HUES64 (cell line): ENCODE data around the gene PEX13.
"Not testable (repeated sequence)": the region's sequence is repeated elsewhere in the genome, so short reads cannot be mapped to it uniquely, and the experiment has no call there.

Source experiments
- H3K27ac ChIP-seq: 2 replicates; pipeline ENCODE4 v1.7.0; 2013; ENCODE audit warnings: low read depth, low read length, inconsistent platforms
- H3K27me3 ChIP-seq: 2 replicates; pipeline ENCODE4 v1.6.1; 2013; ENCODE audit warnings: mild to moderate bottlenecking, low read length; ENCODE audit not compliant: insufficient read depth
- H3K36me3 ChIP-seq: 2 replicates; pipeline ENCODE4 v1.6.1; 2013; ENCODE audit warnings: mild to moderate bottlenecking, low read length; ENCODE audit not compliant: insufficient read depth
- H3K4me1 ChIP-seq: 2 replicates; pipeline ENCODE4 v1.6.1; 2013; ENCODE audit warnings: mild to moderate bottlenecking, low read length, moderate library complexity; ENCODE audit not compliant: insufficient read depth
- H3K4me3 ChIP-seq: 2 replicates; pipeline ENCODE4 v1.5.1; 2013; ENCODE audit warnings: mild to moderate bottlenecking, low read length, moderate library complexity
- H3K9ac ChIP-seq: 2 replicates; pipeline ENCODE4 v1.6.1; 2013; ENCODE audit warnings: mild to moderate bottlenecking, low read depth, low read length
- H3K9me3 ChIP-seq: 2 replicates; pipeline ENCODE4 v1.6.1; 2013; ENCODE audit warnings: low read depth, low read length; ENCODE audit not compliant: insufficient read depth
- WGBS: fragments of 150-250, 120-280 bp; methylation state at CpG from one replicate; pipeline ENCODE4 v1.1.7; 2013; ENCODE audit warnings: missing lambda C conversion rate; 5-methylcytosine and 5-hydroxymethylcytosine counted together

The PEX13 gene

DNA sequence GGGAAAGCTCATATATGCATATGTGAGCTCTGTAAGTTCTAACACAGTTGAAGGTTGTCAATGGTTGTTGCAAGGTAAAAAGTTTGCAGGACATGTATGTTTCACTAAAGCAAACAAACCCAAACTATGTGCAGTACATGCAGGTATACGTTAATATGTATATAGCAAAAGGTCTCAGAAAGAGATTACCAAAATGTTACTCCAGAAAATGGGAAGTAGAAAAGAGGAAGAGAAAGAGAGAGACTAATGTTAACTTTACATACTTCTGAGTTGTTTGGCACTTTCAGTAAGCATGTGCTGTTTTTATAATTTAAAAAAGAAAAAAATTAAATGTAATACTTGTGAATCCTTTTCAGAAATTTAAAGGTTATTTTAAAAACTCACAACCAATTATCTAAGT lies 32.8 kb upstream of the PEX13 start:
- no peaks in the 10 kb centered on the region for H3K36me3 ChIP-seq
- H3K9ac ChIP-seq = no peak overlapping the region
- H3K4me1 ChIP-seq = no peaks in the 10 kb centered on the region
- H3K4me3 ChIP-seq = no peak overlapping the region
- WGBS = no CpG with 5 or more reads among the region's 1 CpG
- H3K27me3 ChIP-seq = no peaks in the 10 kb centered on the region
- H3K27ac ChIP-seq = no peak overlapping the region
- H3K9me3 ChIP-seq = no peaks in the 10 kb centered on the region

- no peaks in the 10 kb centered on the region for H3K27me3 ChIP-seq
- H3K9ac ChIP-seq = no peak overlapping the region
- H3K9me3 ChIP-seq = peaks cover 13% of the 10 kb centered on the region
- 82% methylated on average over 2 of the region's 2 CpGs for WGBS
- no peaks in the 10 kb centered on the region for H3K36me3 ChIP-seq
- H3K27ac ChIP-seq = no peak overlapping the region
- H3K4me3 ChIP-seq = no peak overlapping the region
- H3K4me1 ChIP-seq = no peaks in the 10 kb centered on the region
These were observed 30.5 kb upstream of the PEX13 start for GRCh38 chr2:60987041-60987440.

DNA sequence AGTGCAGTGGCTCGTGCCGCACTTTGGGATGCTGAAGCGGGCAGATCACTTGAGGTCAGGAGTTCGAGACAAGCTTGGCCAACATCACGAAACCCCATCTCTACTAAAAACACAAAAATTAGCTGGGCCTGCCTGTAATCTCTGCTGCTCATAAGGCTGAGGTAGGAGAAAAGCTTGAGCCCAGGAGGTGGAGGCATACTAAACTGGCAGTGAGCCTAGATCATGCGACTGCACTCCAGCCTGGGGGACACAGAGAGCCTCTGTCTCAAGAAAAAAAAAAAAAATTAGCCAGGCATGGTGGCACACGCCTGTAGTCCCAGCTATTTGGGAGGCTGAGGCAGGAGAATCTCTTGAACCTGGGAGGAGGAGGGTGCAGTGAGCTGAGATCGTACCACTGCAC lies 29.9 kb upstream of the PEX13 start:
- not testable (repeated sequence) for H3K27ac ChIP-seq, H3K4me1 ChIP-seq, H3K4me3 ChIP-seq, H3K27me3 ChIP-seq, H3K36me3 ChIP-seq, H3K9ac ChIP-seq
- H3K9me3 ChIP-seq = peaks cover 20% of the 10 kb centered on the region
- WGBS = 94% methylated on average over 8 of the region's 8 CpGs

DNA sequence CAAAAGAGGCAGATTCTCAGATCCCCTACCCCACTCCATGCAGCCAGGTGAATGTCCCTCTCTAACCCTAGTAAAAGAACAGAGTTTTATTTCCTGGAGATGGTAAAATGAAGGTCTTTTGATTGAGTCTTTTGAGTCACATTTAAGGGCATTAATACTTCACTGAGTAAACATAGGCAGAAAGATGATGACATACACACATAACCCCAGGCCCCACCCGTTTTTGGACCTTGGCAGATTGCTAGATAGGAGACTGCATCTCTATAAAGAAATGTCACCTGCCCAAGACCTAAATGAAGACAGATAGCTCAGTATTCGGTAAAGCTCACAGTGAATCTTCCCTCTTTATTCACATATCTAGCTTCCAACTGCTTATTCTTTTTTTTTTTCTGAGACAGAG lies 28.3 kb upstream of the PEX13 start:
- no peaks in the 10 kb centered on the region for H3K36me3 ChIP-seq
- H3K9ac ChIP-seq = no peak overlapping the region
- no peaks in the 10 kb centered on the region for H3K27me3 ChIP-seq
- peaks cover 28% of the 10 kb centered on the region for H3K9me3 ChIP-seq
- no peaks in the 10 kb centered on the region for H3K4me1 ChIP-seq
- no peak overlapping the region for H3K4me3 ChIP-seq
- no peak overlapping the region for H3K27ac ChIP-seq
- WGBS = 89% methylated on average over 2 of the region's 2 CpGs

DNA sequence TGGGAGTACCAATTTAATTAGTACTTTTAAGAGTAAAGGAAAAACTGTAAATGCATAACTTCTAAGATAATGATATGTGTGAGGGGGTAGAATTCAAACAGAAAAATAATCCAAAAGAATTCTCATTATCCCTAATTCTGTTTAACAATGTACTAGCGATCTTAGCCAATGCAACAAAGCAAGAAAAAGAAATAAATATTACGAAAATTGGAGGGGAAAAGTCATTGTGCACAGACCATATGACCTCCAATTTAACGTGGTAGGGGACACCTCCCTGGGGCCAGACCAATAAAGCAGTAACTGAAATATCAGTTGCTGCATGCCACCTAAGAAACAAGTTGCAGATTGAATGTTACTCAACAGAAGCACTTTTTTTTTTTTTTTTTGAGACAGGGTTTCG lies 25.9 kb upstream of the PEX13 start:
- no peaks in the 10 kb centered on the region for H3K27me3 ChIP-seq
- no peaks in the 10 kb centered on the region for H3K36me3 ChIP-seq
- 97% methylated on average over 4 of the region's 4 CpGs for WGBS
- no peak overlapping the region for H3K27ac ChIP-seq
- peaks cover 28% of the 10 kb centered on the region for H3K9me3 ChIP-seq
- H3K4me1 ChIP-seq = no peaks in the 10 kb centered on the region
- H3K4me3 ChIP-seq = no peak overlapping the region
- H3K9ac ChIP-seq = no peak overlapping the region

GRCh38 chr2:60992985-60993392 lies 24.5 kb upstream of the PEX13 start:
- Histone ChIP-seq H3K9ac (no peak overlapping the region), H3K4me3 (no peak overlapping the region), H3K36me3 (no peaks in the 10 kb centered on the region), H3K4me1 (no peaks in the 10 kb centered on the region), H3K27ac (no peak overlapping the region), H3K9me3 (peaks cover 28% of the 10 kb centered on the region), H3K27me3 (no peaks in the 10 kb centered on the region)
- WGBS = 94% methylated on average over 7 of the region's 7 CpGs

- Histone ChIP-seq H3K9ac (no peak overlapping the region), H3K4me1 (no peaks in the 10 kb centered on the region), H3K36me3 (no peaks in the 10 kb centered on the region), H3K4me3 (no peak overlapping the region), H3K9me3 (peaks cover 28% of the 10 kb centered on the region), H3K27me3 (no peaks in the 10 kb centered on the region), H3K27ac (no peak overlapping the region)
These were observed 23.4 kb upstream of the PEX13 start for GRCh38 chr2:60994131-60994530.

DNA sequence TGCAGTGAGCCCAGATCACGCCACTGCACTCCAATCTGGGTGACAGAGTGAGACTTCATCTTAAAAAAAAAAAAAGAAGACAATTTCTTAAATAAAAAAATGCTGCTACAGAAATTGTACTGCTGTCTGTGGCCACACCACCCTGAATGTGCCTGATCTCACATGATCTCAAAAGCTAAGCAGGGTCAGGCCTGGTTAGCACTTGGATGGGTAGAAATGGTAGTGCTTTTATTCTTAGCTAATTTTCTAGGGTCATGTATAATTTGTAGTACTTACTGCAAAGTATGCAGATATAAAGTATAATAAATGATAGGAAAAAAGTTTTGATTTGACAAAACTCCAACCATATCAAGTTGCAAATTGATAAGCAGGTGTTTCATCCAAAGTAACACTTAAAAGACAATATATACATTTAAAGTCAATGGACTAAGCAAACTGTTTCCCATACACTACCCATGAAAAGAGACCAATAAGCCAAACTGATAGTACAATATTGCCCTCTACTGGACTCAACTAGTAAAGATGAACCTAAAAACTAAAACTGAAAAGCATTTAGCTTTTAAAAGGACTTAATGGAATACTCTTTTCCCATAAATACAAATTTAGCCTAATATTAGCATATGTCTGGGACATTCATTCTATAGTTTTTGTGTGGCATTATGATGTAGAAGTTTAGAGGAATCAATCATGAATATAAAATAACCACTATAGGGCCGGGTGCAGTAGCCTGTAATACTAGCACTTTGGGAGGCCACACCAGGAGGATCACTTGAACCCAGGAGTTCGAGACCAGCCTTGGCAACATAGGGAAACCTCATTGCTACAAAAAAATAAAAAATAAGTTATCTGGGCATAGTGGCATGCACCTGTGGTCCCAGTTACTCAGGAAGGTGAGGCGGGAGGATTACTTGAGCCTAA lies 18.6 kb upstream of the PEX13 start:
- 79% methylated on average over 4 of the region's 4 CpGs for WGBS
- Histone ChIP-seq H3K9me3 (no peaks in the 10 kb centered on the region), H3K4me3 (no peak overlapping the region), H3K9ac (no peak overlapping the region), H3K36me3 (no peaks in the 10 kb centered on the region), H3K27me3 (no peaks in the 10 kb centered on the region), H3K27ac (no peak overlapping the region), H3K4me1 (no peaks in the 10 kb centered on the region)

DNA sequence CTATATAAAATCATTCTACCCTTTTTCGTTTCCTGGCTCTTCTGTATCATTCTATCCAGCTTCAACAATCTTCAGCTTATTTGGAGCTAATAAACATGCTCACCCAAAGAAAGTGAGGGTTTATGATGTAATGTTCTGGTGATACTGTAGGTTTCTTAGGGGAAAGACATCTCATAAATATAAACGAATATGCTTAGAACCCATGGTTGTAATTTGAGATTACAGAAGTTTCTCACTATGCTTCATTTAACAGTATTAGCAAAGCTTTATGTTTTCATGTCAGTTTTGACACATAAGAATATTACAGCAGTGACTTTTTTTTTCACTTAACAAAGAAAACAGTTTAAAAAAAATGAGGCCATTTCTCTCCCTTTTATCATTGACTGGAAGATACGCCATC lies 11.8 kb upstream of the PEX13 start:
- no peak overlapping the region for H3K4me3 ChIP-seq
- no peaks in the 10 kb centered on the region for H3K36me3 ChIP-seq
- no peaks in the 10 kb centered on the region for H3K27me3 ChIP-seq
- H3K27ac ChIP-seq = no peak overlapping the region
- H3K4me1 ChIP-seq = peaks cover 4% of the 10 kb centered on the region; the same call in 1 of the 2 replicates
- no peak overlapping the region for H3K9ac ChIP-seq
- H3K9me3 ChIP-seq = no peaks in the 10 kb centered on the region
- WGBS = 95% methylated on average over 2 of the region's 3 CpGs

DNA sequence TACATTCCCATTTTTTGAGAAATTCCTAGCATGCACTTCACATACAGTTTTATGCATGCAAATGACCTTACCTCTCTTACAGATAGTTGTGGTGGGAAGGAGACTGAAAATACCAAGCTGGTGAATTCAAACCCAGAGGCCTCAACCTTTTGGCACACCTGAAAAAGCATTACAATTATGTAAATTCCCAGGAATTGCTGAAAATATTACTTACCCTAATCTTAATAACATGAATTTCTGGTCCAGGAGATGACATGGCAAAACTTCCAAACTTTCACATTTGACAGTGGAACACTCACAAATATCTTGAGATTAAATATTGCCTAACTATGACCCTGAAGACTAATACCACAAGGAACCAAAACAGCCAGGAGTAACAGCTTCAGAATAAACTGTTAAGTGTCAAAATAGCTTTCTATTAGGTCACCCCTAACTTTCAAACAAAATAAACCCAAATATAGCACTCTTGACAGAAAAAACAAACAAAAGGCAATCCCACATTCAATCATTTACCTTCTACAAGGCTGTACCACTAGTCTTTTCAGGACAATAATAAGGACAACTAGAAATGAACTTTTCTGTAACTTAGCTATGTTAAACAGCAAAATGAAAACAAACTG lies 10.9 kb upstream of the PEX13 start:
- H3K4me3 ChIP-seq = no peak overlapping the region
- H3K9ac ChIP-seq = no peak overlapping the region
- no peaks in the 10 kb centered on the region for H3K27me3 ChIP-seq
- no peak overlapping the region for H3K27ac ChIP-seq
- H3K36me3 ChIP-seq = no peaks in the 10 kb centered on the region
- no peaks in the 10 kb centered on the region for H3K9me3 ChIP-seq
- H3K4me1 ChIP-seq = peaks cover 4% of the 10 kb centered on the region; the same call in 1 of the 2 replicates

- no peaks in the 10 kb centered on the region for H3K36me3 ChIP-seq
- peaks cover 4% of the 10 kb centered on the region; the same call in 1 of the 2 replicates for H3K4me1 ChIP-seq
- no peaks in the 10 kb centered on the region for H3K9me3 ChIP-seq
- no peak overlapping the region for H3K9ac ChIP-seq
- H3K27me3 ChIP-seq = no peaks in the 10 kb centered on the region
- H3K27ac ChIP-seq = no peak overlapping the region
- H3K4me3 ChIP-seq = no peak overlapping the region
These were observed 8.2 kb upstream of the PEX13 start for GRCh38 chr2:61009355-61009754.
